B cell (primary cell): Measurements from ENCODE around the gene CD109. TPM values are rescaled to one million over a fixed set of nuclear protein-coding genes. Genes with fewer than 3 reads are reported as not detected.

Source experiments
- ATAC-seq: fragments of 200-7000 bp; cut with Tn5 transposase; one replicate; pipeline ENCODE4 v1.10.0; 2021; ENCODE audit warnings: low read depth, mild to moderate bottlenecking, moderate number of reproducible peaks, moderate library complexity
- CTCF ChIA-PET: fragments of 350-600 bp; sonication (Branson Sonifier 250); formaldehyde crosslinking; loops from one replicate; lab custom pipeline; 2021; ENCODE audit warnings: antibody characterized with exemption, inconsistent platforms; lab: Charles Lee
- POLR2A ChIA-PET: fragments of 350-600 bp; sonication (Branson Sonifier 250); formaldehyde crosslinking; loops from one replicate; lab custom pipeline; 2021; ENCODE audit warnings: antibody characterized with exemption; lab: Charles Lee
- DNase-seq: peaks from one replicate; pipeline ENCODE4 v3.0.0; 2013
- H2AFZ ChIP-seq: 2 replicates; pipeline ENCODE4 v1.6.1; 2012; ENCODE audit warnings: mild to moderate bottlenecking, low read depth, low read length; ENCODE audit not compliant: insufficient read depth, poor library complexity, severe bottlenecking
- H3K27ac ChIP-seq, 2 donors: 1 replicate in 1 of 2; 2 replicates in 1 of 2; pipeline ENCODE4 v1.5.1; 2012 to 2013; ENCODE audit warnings: low read length in 2 of 2, mild to moderate bottlenecking in 2 of 2, moderate library complexity in 1 of 2
- H3K27me3 ChIP-seq, 4 experiments: fragments of 200-600 bp in 1 of 4; sonication (generic) in 1 of 4; replicated peaks in 1 of 4; 1 replicate in 2 of 4; 2 replicates in 2 of 4; pipeline versions ENCODE4 v1.6.1 to v1.7.0; 2013 to 2016; ENCODE audit warnings: low read length in 3 of 4, mild to moderate bottlenecking in 2 of 4, mixed read lengths in 1 of 4, moderate library complexity in 1 of 4; ENCODE audit not compliant: insufficient read depth in 4 of 4, control insufficient read depth in 3 of 4; ENCODE audit errors: control extremely low read depth in 1 of 4
- H3K36me3 ChIP-seq, 2 experiments: replicated peaks in 1 of 2; 1 replicate in 1 of 2; 2 replicates in 1 of 2; pipeline versions ENCODE4 v1.6.1 to v1.7.1; 2013; ENCODE audit warnings: low read length in 1 of 2; ENCODE audit not compliant: insufficient read depth in 2 of 2, control insufficient read depth in 1 of 2; ENCODE audit errors: control extremely low read depth in 1 of 2, extremely low read depth in 1 of 2
- H3K4me1 ChIP-seq, 2 donors: fragments of 200-600 bp in 1 of 2; sonication (generic) in 1 of 2; 1 replicate in 1 of 2; 2 replicates in 1 of 2; pipeline versions ENCODE4 v1.5.1 to v1.6.1; 2013 to 2017; ENCODE audit warnings: low read length in 2 of 2; ENCODE audit not compliant: control insufficient read depth in 2 of 2, insufficient read depth in 2 of 2
- H3K4me2 ChIP-seq: replicated peaks from 2 replicates; pipeline ENCODE3; 2012; ENCODE audit warnings: mild to moderate bottlenecking, low read depth, low read length; ENCODE audit not compliant: poor library complexity, severe bottlenecking
- H3K4me3 ChIP-seq, 5 experiments: fragments of 200-600 bp in 1 of 5; sonication (generic) in 1 of 5; 1 replicate in 3 of 5; 2 replicates in 2 of 5; pipeline versions ENCODE4 v1.5.1 to v1.7.0; 2011 to 2016; ENCODE audit warnings: low read length in 4 of 5, mild to moderate bottlenecking in 4 of 5, low read depth in 2 of 5, control low read depth in 1 of 5, moderate library complexity in 1 of 5; ENCODE audit not compliant: insufficient read depth in 1 of 5; ENCODE audit errors: control extremely low read depth in 1 of 5, extremely low read depth in 1 of 5
- H3K79me2 ChIP-seq: fragments of 200-600 bp; sonication (generic); one replicate; pipeline ENCODE4 v1.6.0; 2016; ENCODE audit warnings: low read length; ENCODE audit not compliant: control insufficient read depth, insufficient read depth
- H3K9ac ChIP-seq: fragments of 200-600 bp; sonication (generic); 2 replicates; pipeline ENCODE4 v1.6.1; 2017; ENCODE audit warnings: mild to moderate bottlenecking, low read length, moderate library complexity
- H3K9me3 ChIP-seq, 3 donors: one replicate each; pipeline versions ENCODE4 v1.6.1 to v1.7.1; 2013; ENCODE audit warnings: low read length in 2 of 3; ENCODE audit not compliant: control insufficient read depth in 2 of 3, insufficient read depth in 1 of 3; ENCODE audit errors: control extremely low read depth in 1 of 3
- H4K20me1 ChIP-seq: 2 replicates; pipeline ENCODE4 v1.6.0; 2012; ENCODE audit warnings: mild to moderate bottlenecking, low read length; ENCODE audit not compliant: insufficient read depth, control insufficient read depth, poor library complexity, severe bottlenecking
- H3K27ac Mint-ChIP-seq: one replicate; pipeline ENCODE4 v1.8.0; 2021; ENCODE audit warnings: mixed read lengths
- H3K27me3 Mint-ChIP-seq: one replicate; pipeline ENCODE4 v1.8.0; 2021; ENCODE audit warnings: mixed read lengths
- H3K4me1 Mint-ChIP-seq: one replicate; pipeline ENCODE4 v1.8.0; 2021; ENCODE audit warnings: mixed read lengths
- H3K4me3 Mint-ChIP-seq: one replicate; pipeline ENCODE4 v1.8.0; 2021; ENCODE audit warnings: mixed read lengths
- H3K9me3 Mint-ChIP-seq: one replicate; pipeline ENCODE4 v1.8.0; 2022; ENCODE audit warnings: mixed read lengths; ENCODE audit not compliant: insufficient read depth
- CTCF ChIP-seq: fragments of 200-600 bp; IDR thresholded peaks from one replicate; pipeline ENCODE4 v1.8.0; 2022; ENCODE audit warnings: antibody characterized with exemption, mild to moderate bottlenecking
- EZH2 ChIP-seq: IDR thresholded peaks from 2 replicates; pipeline ENCODE4 v1.6.1; 2012; ENCODE audit warnings: borderline replicate concordance, low read depth, mild to moderate bottlenecking, moderate library complexity, low read length; ENCODE audit not compliant: insufficient read depth, poor library complexity, severe bottlenecking
- WGBS: methylation state at CpG from one replicate; pipeline ENCODE4 v1.1.5; 2013; ENCODE audit warnings: missing lambda C conversion rate; ENCODE audit not compliant: insufficient coverage; 5-methylcytosine and 5-hydroxymethylcytosine counted together
- intact Hi-C: fragments of 100-400 bp; cut with micrococcal nuclease; formaldehyde crosslinking; loops from one replicate; pipeline ENCODE4 v1.10.0; 2022
- polyA plus RNA-seq: library from polyadenylated mRNA; depleted of rRNA; stranded (reverse); fragments of >200 nt; gene quantifications from 2 replicates; pipeline ENCODE4 v1.2.3, GENCODE V29; 2012
- total RNA-seq, 2 donors: library from RNA; stranded (reverse); fragments of 120-200 nt in 1 of 2; gene quantifications; 1 replicate in 1 of 2; 2 replicates in 1 of 2; pipeline versions ENCODE4 v1.2.3 to v1.2.4, GENCODE V29; 2013 to 2022

CD109 gene
- total and polyA plus RNA-seq, 2 donors (not counting 1 experiment from before 2014, with no cell fraction given), result 0.15 TPM; not detected in 1

- Histone ChIP-seq H3K79me2 (no peaks in the 10 kb centered on the region), H3K27ac (no peak overlapping the region), H3K4me3 (no peak overlapping the region), H3K36me3 (no peaks in the 10 kb centered on the region), H3K4me1 (peaks cover 13 to 14% of the 10 kb centered on the region in 2 donors), H2AFZ (no peak overlapping the region), H3K9me3 (no peaks in the 10 kb centered on the region), H3K9ac (no peak overlapping the region), H3K4me2 (no peak overlapping the region), H3K27me3 (peaks cover 0 to 15% (median 10%) of the 10 kb centered on the region in 4 experiments), H4K20me1 (no peaks in the 10 kb centered on the region)
- TF ChIP-seq CTCF (no peak), EZH2 (no peak)
- intact Hi-C loops, result no loop called here
- peak overlapping the region; percentile 61 for H3K4me3 Mint-ChIP-seq
- H3K4me1 Mint-ChIP-seq, result peaks cover 19% of the 10 kb centered on the region
- H3K27me3 Mint-ChIP-seq, result peaks cover 64% of the 10 kb centered on the region
- CTCF ChIA-PET, result no interaction called here
- H3K27ac Mint-ChIP-seq, result no peak overlapping the region
- DNase-seq (no peak), ATAC-seq (no peak)
- no peaks in the 10 kb centered on the region for H3K9me3 Mint-ChIP-seq
- WGBS, result 19% methylated on average over 5 of the region's 10 CpGs
- POLR2A ChIA-PET, result interaction anchor here (0.6 kb wide), 1 partner anchor 20 kb away, joined by 3 read pairs; no protein-coding TSS in a partner anchor
Measured at GRCh38 chr6:73696966-73697655, 1.1 kb downstream of the CD109 start.
